ENCODE results near the gene COBLL1.

COBLL1 gene

DNA sequence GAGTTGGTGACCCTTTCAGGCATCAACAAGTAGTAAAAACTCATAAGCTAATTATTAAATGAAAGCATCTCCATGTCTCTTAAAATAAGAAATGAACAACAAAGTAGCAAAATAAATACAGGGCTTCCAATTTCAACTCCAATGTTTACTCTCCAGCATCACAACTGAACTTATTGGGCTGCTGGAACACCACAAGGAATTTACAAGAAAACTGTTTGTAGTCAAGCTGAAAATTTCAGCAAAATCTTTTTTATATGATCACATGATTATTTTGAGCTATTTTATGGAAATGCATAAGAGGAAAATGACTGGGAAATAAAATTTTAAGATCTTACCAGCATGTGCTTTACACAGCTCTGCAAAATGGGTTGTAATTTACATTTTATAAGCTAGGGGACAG lies 28.1 kb downstream of the COBLL1 start:
- Histone ChIP-seq H4K5ac (ENCODE audit: low read length) (no peak overlapping the region), H4K8ac (ENCODE audit: low read depth, low read length) (no peak overlapping the region), H3K27ac (ENCODE audit: low read depth, low read length) (no peak overlapping the region), H3K79me1 (ENCODE audit: low read length) (no peaks in the 10 kb centered on the region), H3K4ac (ENCODE audit: low read depth, low read length) (no peak overlapping the region), H3K23ac (ENCODE audit: low read length) (no peak overlapping the region), H3K4me2 (ENCODE audit: low read length) (no peak overlapping the region), H3K27me3 (ENCODE audit: insufficient read depth, low read length, poor library complexity) (no peaks in the 10 kb centered on the region), H2BK15ac (replicated peaks; ENCODE audit: low read depth) (peak overlapping the region; percentile 57), H2AK5ac (ENCODE audit: low read length) (no peak overlapping the region), H3K9ac (ENCODE audit: low read length) (no peak overlapping the region), H3K18ac (ENCODE audit: low read length) (no peak overlapping the region), H3K4me1 (ENCODE audit: control insufficient read depth, low read depth, low read length) (peaks cover 1% of the 10 kb centered on the region), H3K4me3 (ENCODE audit: low read length) (no peak overlapping the region), H3K56ac (ENCODE audit: low read length) (no peak overlapping the region), H3K36me3 (ENCODE audit: control insufficient read depth, insufficient read depth, low read length) (no peaks in the 10 kb centered on the region), H3K79me2 (ENCODE audit: control insufficient read depth, insufficient read depth, low read length) (no peaks in the 10 kb centered on the region), H2BK120ac (ENCODE audit: low read depth, low read length) (no peak overlapping the region), H2BK5ac (ENCODE audit: low read length) (no peak overlapping the region)
- no peak for DNase-seq

DNA sequence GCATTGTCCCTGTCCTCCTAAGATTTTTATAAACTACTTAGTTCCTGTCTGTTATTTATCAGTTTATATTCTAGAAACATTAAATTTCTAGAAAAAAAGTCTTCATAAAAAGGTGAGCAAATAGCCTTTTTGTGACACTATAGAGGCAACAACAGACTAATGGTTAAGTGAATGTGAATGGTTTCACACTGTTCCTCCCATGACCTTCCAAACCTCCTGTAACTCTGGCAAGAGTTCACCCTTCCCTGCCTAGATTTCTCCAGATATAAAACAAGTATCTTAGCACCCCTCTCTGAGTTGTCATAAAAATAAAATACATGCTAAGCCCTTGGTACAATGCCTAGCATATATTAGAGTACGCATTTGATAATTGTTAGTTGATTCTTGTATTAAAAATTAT lies 29.2 kb downstream of the COBLL1 start:
- Histone ChIP-seq H4K5ac (ENCODE audit: low read length) (no peak overlapping the region), H3K4me1 (ENCODE audit: control insufficient read depth, low read depth, low read length) (peaks cover under 1% of the 10 kb centered on the region), H2BK5ac (ENCODE audit: low read length) (no peak overlapping the region), H3K27me3 (ENCODE audit: insufficient read depth, low read length, poor library complexity) (no peaks in the 10 kb centered on the region), H2BK15ac (replicated peaks; ENCODE audit: low read depth) (no peak overlapping the region), H3K9ac (ENCODE audit: low read length) (no peak overlapping the region), H3K23ac (ENCODE audit: low read length) (no peak overlapping the region), H2AK5ac (ENCODE audit: low read length) (no peak overlapping the region), H2BK120ac (ENCODE audit: low read depth, low read length) (no peak overlapping the region), H3K79me1 (ENCODE audit: low read length) (no peaks in the 10 kb centered on the region), H3K36me3 (ENCODE audit: control insufficient read depth, insufficient read depth, low read length) (no peaks in the 10 kb centered on the region), H3K4me3 (ENCODE audit: low read length) (no peak overlapping the region), H3K4ac (ENCODE audit: low read depth, low read length) (no peak overlapping the region), H3K27ac (ENCODE audit: low read depth, low read length) (no peak overlapping the region), H3K4me2 (ENCODE audit: low read length) (no peak overlapping the region), H3K18ac (ENCODE audit: low read length) (no peak overlapping the region), H3K56ac (ENCODE audit: low read length) (no peak overlapping the region), H3K79me2 (ENCODE audit: control insufficient read depth, insufficient read depth, low read length) (no peaks in the 10 kb centered on the region), H4K8ac (ENCODE audit: low read depth, low read length) (no peak overlapping the region)
- no peak for DNase-seq
- WGBS (ENCODE audit: extremely low coverage, insufficient coverage, low lambda C conversion rate), result no CpG with 5 or more reads among the region's 1 CpG

DNA sequence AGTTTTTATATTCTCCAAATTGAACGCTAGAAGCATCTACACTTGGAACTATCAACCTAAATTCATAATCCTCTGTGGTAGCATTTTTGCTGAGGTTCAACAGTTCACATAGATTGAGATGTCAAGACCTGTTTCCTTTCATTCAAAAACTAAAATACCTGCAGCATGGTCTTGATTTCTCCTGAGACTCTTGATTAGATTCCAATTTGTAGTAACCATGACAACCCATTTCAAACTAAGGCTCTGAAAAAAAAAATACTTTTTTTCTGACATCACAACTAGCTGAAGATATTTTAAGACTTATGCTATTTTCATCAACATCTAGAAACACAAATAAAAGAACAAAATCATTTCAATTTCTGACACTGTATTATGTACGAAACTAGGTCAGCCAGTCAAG lies 29.8 kb downstream of the COBLL1 start:
- DNase-seq, result no peak
- Histone ChIP-seq H3K4me1 (ENCODE audit: control insufficient read depth, low read depth, low read length) (no peaks in the 10 kb centered on the region), H3K36me3 (ENCODE audit: control insufficient read depth, insufficient read depth, low read length) (no peaks in the 10 kb centered on the region), H3K9ac (ENCODE audit: low read length) (no peak overlapping the region), H3K27ac (ENCODE audit: low read depth, low read length) (no peak overlapping the region), H4K8ac (ENCODE audit: low read depth, low read length) (no peak overlapping the region), H3K4me3 (ENCODE audit: low read length) (no peak overlapping the region), H3K79me1 (ENCODE audit: low read length) (no peaks in the 10 kb centered on the region), H2AK5ac (ENCODE audit: low read length) (no peak overlapping the region), H3K56ac (ENCODE audit: low read length) (no peak overlapping the region), H2BK15ac (replicated peaks; ENCODE audit: low read depth) (no peak overlapping the region), H3K79me2 (ENCODE audit: control insufficient read depth, insufficient read depth, low read length) (no peaks in the 10 kb centered on the region), H2BK5ac (ENCODE audit: low read length) (no peak overlapping the region), H3K23ac (ENCODE audit: low read length) (no peak overlapping the region), H3K4me2 (ENCODE audit: low read length) (no peak overlapping the region), H3K4ac (ENCODE audit: low read depth, low read length) (no peak overlapping the region), H3K18ac (ENCODE audit: low read length) (no peak overlapping the region), H4K5ac (ENCODE audit: low read length) (no peak overlapping the region), H2BK120ac (ENCODE audit: low read depth, low read length) (no peak overlapping the region), H3K27me3 (ENCODE audit: insufficient read depth, low read length, poor library complexity) (no peaks in the 10 kb centered on the region)
- no CpG with 5 or more reads among the region's 2 CpGs for WGBS (ENCODE audit: extremely low coverage, insufficient coverage, low lambda C conversion rate)

DNA sequence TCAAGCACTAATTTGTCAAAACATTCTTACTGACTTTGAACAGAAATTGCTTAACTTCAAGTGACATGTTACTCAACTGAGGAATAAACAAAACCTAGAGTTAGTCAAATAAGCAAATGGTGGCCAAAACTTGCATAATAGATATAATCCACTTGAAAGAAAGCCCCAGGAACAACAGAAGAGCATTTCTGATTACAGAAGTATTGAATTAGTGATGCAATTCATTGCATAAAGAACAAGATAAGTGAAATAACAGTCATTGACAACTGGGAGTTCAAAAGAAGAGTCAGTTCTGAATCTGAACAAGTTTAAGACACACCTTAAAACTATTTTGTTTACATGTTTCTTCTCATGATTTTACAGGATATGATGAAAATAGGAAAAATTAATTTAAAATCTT lies 30.8 kb downstream of the COBLL1 start:
- H2AK5ac ChIP-seq (ENCODE audit: low read length), result no peak overlapping the region
- H3K36me3 ChIP-seq (ENCODE audit: control insufficient read depth, insufficient read depth, low read length), result no peaks in the 10 kb centered on the region
- H3K4ac ChIP-seq (ENCODE audit: low read depth, low read length), result no peak overlapping the region
- H3K79me1 ChIP-seq (ENCODE audit: low read length), result no peaks in the 10 kb centered on the region
- no peak overlapping the region for H3K9ac ChIP-seq (ENCODE audit: low read length)
- no peak overlapping the region for H2BK5ac ChIP-seq (ENCODE audit: low read length)
- no peaks in the 10 kb centered on the region for H3K79me2 ChIP-seq (ENCODE audit: control insufficient read depth, insufficient read depth, low read length)
- H2BK120ac ChIP-seq (ENCODE audit: low read depth, low read length), result no peak overlapping the region
- no peaks in the 10 kb centered on the region for H3K27me3 ChIP-seq (ENCODE audit: insufficient read depth, low read length, poor library complexity)
- no peak overlapping the region for H3K56ac ChIP-seq (ENCODE audit: low read length)
- no peak overlapping the region for H3K4me3 ChIP-seq (ENCODE audit: low read length)
- H3K23ac ChIP-seq (ENCODE audit: low read length), result no peak overlapping the region
- H4K8ac ChIP-seq (ENCODE audit: low read depth, low read length), result no peak overlapping the region
- no peak overlapping the region for H3K18ac ChIP-seq (ENCODE audit: low read length)
- H4K5ac ChIP-seq (ENCODE audit: low read length), result no peak overlapping the region
- H2BK15ac ChIP-seq (replicated peaks; ENCODE audit: low read depth), result no peak overlapping the region
- no peaks in the 10 kb centered on the region for H3K4me1 ChIP-seq (ENCODE audit: control insufficient read depth, low read depth, low read length)
- DNase-seq, result no peak
- no peak overlapping the region for H3K27ac ChIP-seq (ENCODE audit: low read depth, low read length)
- no peak overlapping the region for H3K4me2 ChIP-seq (ENCODE audit: low read length)

DNA sequence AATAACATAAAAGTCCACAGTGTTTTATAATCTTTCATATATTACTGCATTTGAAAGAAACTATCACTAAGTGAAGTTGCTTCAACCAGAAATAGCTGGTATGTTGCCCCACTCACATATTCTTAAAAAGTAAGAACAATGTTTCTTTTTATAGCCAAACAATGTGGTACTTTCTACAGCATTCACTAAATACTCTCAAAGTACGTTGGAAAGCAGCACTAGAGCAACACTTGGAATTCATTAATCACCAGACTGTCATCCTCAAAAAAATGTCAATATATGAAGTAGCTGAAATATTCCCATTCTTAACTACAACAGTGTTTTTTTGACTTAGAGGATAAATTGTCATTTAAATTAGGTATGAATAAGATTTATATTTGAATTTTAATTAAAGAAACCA lies 32.8 kb downstream of the COBLL1 start:
- H2BK5ac ChIP-seq (ENCODE audit: low read length), result no peak overlapping the region
- no peak overlapping the region for H3K4me3 ChIP-seq (ENCODE audit: low read length)
- H3K18ac ChIP-seq (ENCODE audit: low read length), result no peak overlapping the region
- no peak overlapping the region for H3K23ac ChIP-seq (ENCODE audit: low read length)
- H3K27me3 ChIP-seq (ENCODE audit: insufficient read depth, low read length, poor library complexity), result no peaks in the 10 kb centered on the region
- no peaks in the 10 kb centered on the region for H3K79me2 ChIP-seq (ENCODE audit: control insufficient read depth, insufficient read depth, low read length)
- H2AK5ac ChIP-seq (ENCODE audit: low read length), result no peak overlapping the region
- no peak overlapping the region for H3K4me2 ChIP-seq (ENCODE audit: low read length)
- no peak overlapping the region for H3K56ac ChIP-seq (ENCODE audit: low read length)
- no CpG with 5 or more reads among the region's 1 CpG for WGBS (ENCODE audit: extremely low coverage, insufficient coverage, low lambda C conversion rate)
- no peak overlapping the region for H4K8ac ChIP-seq (ENCODE audit: low read depth, low read length)
- H4K5ac ChIP-seq (ENCODE audit: low read length), result no peak overlapping the region
- no peak overlapping the region for H3K9ac ChIP-seq (ENCODE audit: low read length)
- H3K4ac ChIP-seq (ENCODE audit: low read depth, low read length), result no peak overlapping the region
- DNase-seq, result no peak
- H3K27ac ChIP-seq (ENCODE audit: low read depth, low read length), result no peak overlapping the region
- no peaks in the 10 kb centered on the region for H3K36me3 ChIP-seq (ENCODE audit: control insufficient read depth, insufficient read depth, low read length)
- no peak overlapping the region for H2BK120ac ChIP-seq (ENCODE audit: low read depth, low read length)
- H3K79me1 ChIP-seq (ENCODE audit: low read length), result no peaks in the 10 kb centered on the region
- no peak overlapping the region for H2BK15ac ChIP-seq (replicated peaks; ENCODE audit: low read depth)
- no peaks in the 10 kb centered on the region for H3K4me1 ChIP-seq (ENCODE audit: control insufficient read depth, low read depth, low read length)

DNA sequence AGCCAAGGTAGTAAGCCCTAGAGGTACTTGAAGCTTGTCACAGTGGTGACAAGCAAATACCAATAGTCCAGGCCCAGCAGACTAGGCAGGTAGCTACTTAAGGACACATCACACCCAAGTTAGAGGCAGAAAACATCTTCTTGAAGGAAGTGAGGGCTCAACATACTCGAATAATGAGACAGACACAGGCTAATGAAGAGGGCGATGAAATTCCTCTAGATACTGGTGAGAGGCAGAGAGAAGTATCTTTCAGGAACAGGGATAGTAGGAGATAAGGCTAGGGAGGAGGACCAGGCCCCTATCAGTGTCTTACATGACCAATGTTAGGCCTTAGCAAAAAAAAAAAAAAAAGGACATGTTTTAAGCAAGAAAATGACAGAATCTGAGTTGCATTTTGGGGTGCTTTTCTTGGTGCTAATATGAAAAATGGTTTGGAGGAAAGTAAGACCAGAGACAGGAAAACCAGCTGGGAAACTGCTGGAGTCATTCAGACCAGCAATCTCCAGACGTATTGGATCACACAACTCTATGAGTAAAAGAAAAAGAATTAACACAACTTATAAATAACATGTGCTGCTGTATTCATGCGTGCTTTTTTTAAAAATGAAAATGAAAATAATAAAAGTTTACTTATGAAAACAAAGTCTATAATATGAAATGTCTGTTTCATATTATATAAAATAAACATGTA lies 37.7 kb downstream of the COBLL1 start:
- no CpG with 5 or more reads among the region's 4 CpGs for WGBS (ENCODE audit: extremely low coverage, insufficient coverage, low lambda C conversion rate)
- no peak overlapping the region for H3K9ac ChIP-seq (ENCODE audit: low read length)
- no peak overlapping the region for H3K56ac ChIP-seq (ENCODE audit: low read length)
- H3K4me2 ChIP-seq (ENCODE audit: low read length), result no peak overlapping the region
- no peaks in the 10 kb centered on the region for H3K36me3 ChIP-seq (ENCODE audit: control insufficient read depth, insufficient read depth, low read length)
- no peak overlapping the region for H2BK120ac ChIP-seq (ENCODE audit: low read depth, low read length)
- H3K23ac ChIP-seq (ENCODE audit: low read length), result no peak overlapping the region
- H3K27me3 ChIP-seq (ENCODE audit: insufficient read depth, low read length, poor library complexity), result no peaks in the 10 kb centered on the region
- H3K79me1 ChIP-seq (ENCODE audit: low read length), result no peaks in the 10 kb centered on the region
- H2BK15ac ChIP-seq (replicated peaks; ENCODE audit: low read depth), result no peak overlapping the region
- H3K4me3 ChIP-seq (ENCODE audit: low read length), result no peak overlapping the region
- no peak overlapping the region for H3K18ac ChIP-seq (ENCODE audit: low read length)
- H3K79me2 ChIP-seq (ENCODE audit: control insufficient read depth, insufficient read depth, low read length), result no peaks in the 10 kb centered on the region
- no peak overlapping the region for H3K4ac ChIP-seq (ENCODE audit: low read depth, low read length)
- H3K4me1 ChIP-seq (ENCODE audit: control insufficient read depth, low read depth, low read length), result no peaks in the 10 kb centered on the region
- DNase-seq, result peak; percentile 93
- H4K8ac ChIP-seq (ENCODE audit: low read depth, low read length), result no peak overlapping the region
- H3K27ac ChIP-seq (ENCODE audit: low read depth, low read length), result no peak overlapping the region
- no peak overlapping the region for H2BK5ac ChIP-seq (ENCODE audit: low read length)
- no peak overlapping the region for H2AK5ac ChIP-seq (ENCODE audit: low read length)
- no peak overlapping the region for H4K5ac ChIP-seq (ENCODE audit: low read length)
